HG03571 (cell line): ENCODE data around the gene GABBR2.

Source experiments
- ATAC-seq: cut with Tn5 transposase; IDR thresholded peaks from one replicate; pipeline ENCODE4 v1.9.1; 2021; ENCODE audit not compliant: unreplicated experiment

The GABBR2 gene

GRCh38 chr9:98451576-98451975, 257.2 kb downstream of the GABBR2 start:
- ATAC-seq, result no peak

- no peak for ATAC-seq
Measured at GRCh38 chr9:98450496-98450895, 258.2 kb downstream of the GABBR2 start.

- no peak for ATAC-seq
Measured at GRCh38 chr9:98449871-98450270, 258.9 kb downstream of the GABBR2 start.

- no peak for ATAC-seq
Measured at GRCh38 chr9:98445576-98445975, 263.2 kb downstream of the GABBR2 start.

- ATAC-seq, result no peak
Measured at GRCh38 chr9:98444601-98445000, 264.1 kb downstream of the GABBR2 start.

- ATAC-seq, result no peak
Measured at GRCh38 chr9:98442541-98442940, 266.2 kb downstream of the GABBR2 start.

- ATAC-seq, result no peak
Measured at GRCh38 chr9:98442114-98442513, 266.6 kb downstream of the GABBR2 start.

GRCh38 chr9:98438666-98439065, 270.1 kb downstream of the GABBR2 start:
- ATAC-seq, result no peak

GRCh38 chr9:98437458-98438034, 271.2 kb downstream of the GABBR2 start:
- ATAC-seq, result no peak

GRCh38 chr9:98432960-98433359, 275.8 kb downstream of the GABBR2 start:
- ATAC-seq, result no peak

GRCh38 chr9:98432134-98432533, 276.6 kb downstream of the GABBR2 start:
- ATAC-seq, result no peak

- ATAC-seq, result no peak
Measured at GRCh38 chr9:98430535-98431292, 278.0 kb downstream of the GABBR2 start.

- ATAC-seq, result no peak
Measured at GRCh38 chr9:98429613-98430012, 279.1 kb downstream of the GABBR2 start.

GRCh38 chr9:98428454-98428853, 280.3 kb downstream of the GABBR2 start:
- no peak for ATAC-seq

GRCh38 chr9:98427491-98427890, 281.2 kb downstream of the GABBR2 start:
- ATAC-seq, result no peak

- no peak for ATAC-seq
Measured at GRCh38 chr9:98425079-98425478, 283.7 kb downstream of the GABBR2 start.

- ATAC-seq, result no peak
Measured at GRCh38 chr9:98419260-98419603, 289.5 kb downstream of the GABBR2 start.

GRCh38 chr9:98418578-98419259, 290.0 kb downstream of the GABBR2 start:
- no peak for ATAC-seq

- ATAC-seq, result no peak
Measured at GRCh38 chr9:98416294-98417248, 292.2 kb downstream of the GABBR2 start.

- no peak for ATAC-seq
Measured at GRCh38 chr9:98415782-98416181, 293.0 kb downstream of the GABBR2 start.

GRCh38 chr9:98413084-98413483, 295.7 kb downstream of the GABBR2 start:
- ATAC-seq, result no peak
